ENCODE results near the gene PDZRN4. TPM values are rescaled to one million over a fixed set of nuclear protein-coding genes. Genes with fewer than 3 reads are reported as not detected.
"Not testable (repeated sequence)": the region's sequence is repeated elsewhere in the genome, so short reads cannot be mapped to it uniquely, and the experiment has no call there.

Gene PDZRN4
- total RNA-seq, 2 experiments from 2014 or later = not detected

- H3K4me1 Mint-ChIP-seq; H3K36me3 Mint-ChIP-seq (ENCODE audit: low read depth); CTCF ChIA-PET; H3K9me3 Mint-ChIP-seq; H3K4me3 Mint-ChIP-seq; DNase-seq; POLR2A ChIA-PET; H3K27ac Mint-ChIP-seq: not testable (repeated sequence)
- peaks cover 35% of the 10 kb centered on the region for H3K27me3 Mint-ChIP-seq
Measured at GRCh38 chr12:41191549-41191948, 3.4 kb downstream of the PDZRN4 start.

GRCh38 chr12:41193311-41193710 is 5.2 kb downstream of the PDZRN4 start:
- H3K4me3 Mint-ChIP-seq = no peak overlapping the region
- H3K27me3 Mint-ChIP-seq = peaks cover 19% of the 10 kb centered on the region
- H3K36me3 Mint-ChIP-seq (ENCODE audit: low read depth) = no peaks in the 10 kb centered on the region
- DNase-seq = no peak
- CTCF ChIA-PET = no interaction called here
- no peaks in the 10 kb centered on the region for H3K4me1 Mint-ChIP-seq
- POLR2A ChIA-PET = no interaction called here
- H3K27ac Mint-ChIP-seq = no peak overlapping the region
- H3K9me3 Mint-ChIP-seq = no peaks in the 10 kb centered on the region

GRCh38 chr12:41202051-41202450 is 13.9 kb downstream of the PDZRN4 start:
- Mint-ChIP-seq H3K4me3 (no peak overlapping the region), H3K36me3 (ENCODE audit: low read depth) (no peaks in the 10 kb centered on the region), H3K27me3 (no peaks in the 10 kb centered on the region), H3K27ac (no peak overlapping the region), H3K9me3 (no peaks in the 10 kb centered on the region), H3K4me1 (no peaks in the 10 kb centered on the region)
- DNase-seq = no peak
- CTCF ChIA-PET = no interaction called here
- POLR2A ChIA-PET = no interaction called here

GRCh38 chr12:41205070-41205709 is 17.1 kb downstream of the PDZRN4 start:
- H3K36me3 Mint-ChIP-seq (ENCODE audit: low read depth) = no peaks in the 10 kb centered on the region
- POLR2A ChIA-PET = no interaction called here
- no peaks in the 10 kb centered on the region for H3K27me3 Mint-ChIP-seq
- no peaks in the 10 kb centered on the region for H3K9me3 Mint-ChIP-seq
- H3K27ac Mint-ChIP-seq = no peak overlapping the region
- DNase-seq = no peak
- no peaks in the 10 kb centered on the region for H3K4me1 Mint-ChIP-seq
- H3K4me3 Mint-ChIP-seq = no peak overlapping the region
- CTCF ChIA-PET = no interaction called here

GRCh38 chr12:41206298-41206697 is 18.2 kb downstream of the PDZRN4 start:
- DNase-seq = no peak
- Mint-ChIP-seq H3K9me3 (no peaks in the 10 kb centered on the region), H3K27ac (no peak overlapping the region), H3K4me3 (no peak overlapping the region), H3K27me3 (no peaks in the 10 kb centered on the region), H3K36me3 (ENCODE audit: low read depth) (no peaks in the 10 kb centered on the region), H3K4me1 (no peaks in the 10 kb centered on the region)
- ChIA-PET CTCF (no interaction called here), POLR2A (no interaction called here)

GRCh38 chr12:41211448-41211847 is 23.3 kb downstream of the PDZRN4 start:
- ChIA-PET POLR2A (no interaction called here), CTCF (no interaction called here)
- H3K36me3 Mint-ChIP-seq (ENCODE audit: low read depth) = no peaks in the 10 kb centered on the region
- H3K27ac Mint-ChIP-seq = no peak overlapping the region
- no peaks in the 10 kb centered on the region for H3K27me3 Mint-ChIP-seq
- no peaks in the 10 kb centered on the region for H3K4me1 Mint-ChIP-seq
- no peak for DNase-seq
- H3K4me3 Mint-ChIP-seq = no peak overlapping the region
- no peaks in the 10 kb centered on the region for H3K9me3 Mint-ChIP-seq

- Mint-ChIP-seq H3K27me3 (no peaks in the 10 kb centered on the region), H3K9me3 (no peaks in the 10 kb centered on the region), H3K36me3 (ENCODE audit: low read depth) (no peaks in the 10 kb centered on the region), H3K27ac (no peak overlapping the region), H3K4me3 (no peak overlapping the region), H3K4me1 (no peaks in the 10 kb centered on the region)
- no peak for DNase-seq
- CTCF ChIA-PET = no interaction called here
- POLR2A ChIA-PET = no interaction called here
Measured at GRCh38 chr12:41212625-41213024, 24.5 kb downstream of the PDZRN4 start.

GRCh38 chr12:41213107-41213506 is 25.0 kb downstream of the PDZRN4 start:
- no peaks in the 10 kb centered on the region for H3K9me3 Mint-ChIP-seq
- no peak for DNase-seq
- no peak overlapping the region for H3K27ac Mint-ChIP-seq
- ChIA-PET CTCF (no interaction called here), POLR2A (no interaction called here)
- no peaks in the 10 kb centered on the region for H3K27me3 Mint-ChIP-seq
- no peaks in the 10 kb centered on the region for H3K36me3 Mint-ChIP-seq (ENCODE audit: low read depth)
- no peak overlapping the region for H3K4me3 Mint-ChIP-seq
- H3K4me1 Mint-ChIP-seq = no peaks in the 10 kb centered on the region

- H3K27me3 Mint-ChIP-seq = no peaks in the 10 kb centered on the region
Measured at GRCh38 chr12:41213648-41214047, 25.5 kb downstream of the PDZRN4 start.

GRCh38 chr12:41217727-41218126 is 29.6 kb downstream of the PDZRN4 start:
- Mint-ChIP-seq H3K27ac (no peak overlapping the region), H3K36me3 (ENCODE audit: low read depth) (no peaks in the 10 kb centered on the region), H3K9me3 (no peaks in the 10 kb centered on the region), H3K4me1 (no peaks in the 10 kb centered on the region), H3K4me3 (no peak overlapping the region), H3K27me3 (no peaks in the 10 kb centered on the region)
- POLR2A ChIA-PET = no interaction called here
- CTCF ChIA-PET = no interaction called here
- DNase-seq = no peak

More at GRCh38 chr12:41213648-41214047, 25.5 kb downstream of the PDZRN4 start:
- H3K4me3 Mint-ChIP-seq = no peak overlapping the region
- CTCF ChIA-PET = interaction anchor here (0.7 kb wide), 1 partner anchor 292 kb away, joined by 4 read pairs; no protein-coding TSS in a partner anchor
- H3K4me1 Mint-ChIP-seq = no peaks in the 10 kb centered on the region
- POLR2A ChIA-PET = no interaction called here
- H3K27ac Mint-ChIP-seq = no peak overlapping the region
- H3K9me3 Mint-ChIP-seq = no peaks in the 10 kb centered on the region
- no peak for DNase-seq
- H3K36me3 Mint-ChIP-seq (ENCODE audit: low read depth) = no peaks in the 10 kb centered on the region

GRCh38 chr12:41220931-41221330 is 32.8 kb downstream of the PDZRN4 start:
- ChIA-PET POLR2A (no interaction called here), CTCF (no interaction called here)
- H3K9me3 Mint-ChIP-seq = no peaks in the 10 kb centered on the region
- no peaks in the 10 kb centered on the region for H3K27me3 Mint-ChIP-seq
- H3K36me3 Mint-ChIP-seq (ENCODE audit: low read depth) = no peaks in the 10 kb centered on the region
- H3K4me3 Mint-ChIP-seq = no peak overlapping the region
- no peaks in the 10 kb centered on the region for H3K4me1 Mint-ChIP-seq
- H3K27ac Mint-ChIP-seq = no peak overlapping the region
- DNase-seq = no peak

- Mint-ChIP-seq H3K27ac (no peak overlapping the region), H3K9me3 (no peaks in the 10 kb centered on the region), H3K36me3 (ENCODE audit: low read depth) (no peaks in the 10 kb centered on the region), H3K4me1 (no peaks in the 10 kb centered on the region), H3K27me3 (no peaks in the 10 kb centered on the region), H3K4me3 (no peak overlapping the region)
- DNase-seq = no peak
- ChIA-PET POLR2A (no interaction called here), CTCF (no interaction called here)
Measured at GRCh38 chr12:41221491-41221890, 33.4 kb downstream of the PDZRN4 start.

GRCh38 chr12:41223600-41223999 is 35.5 kb downstream of the PDZRN4 start:
- Mint-ChIP-seq H3K36me3 (ENCODE audit: low read depth) (no peaks in the 10 kb centered on the region), H3K27ac (no peak overlapping the region), H3K9me3 (no peaks in the 10 kb centered on the region), H3K4me3 (no peak overlapping the region), H3K4me1 (no peaks in the 10 kb centered on the region), H3K27me3 (no peaks in the 10 kb centered on the region)
- ChIA-PET POLR2A (no interaction called here), CTCF (no interaction called here)
- no peak for DNase-seq

- Mint-ChIP-seq H3K9me3 (no peaks in the 10 kb centered on the region), H3K4me3 (no peak overlapping the region), H3K4me1 (no peaks in the 10 kb centered on the region), H3K27me3 (no peaks in the 10 kb centered on the region), H3K27ac (no peak overlapping the region), H3K36me3 (ENCODE audit: low read depth) (no peaks in the 10 kb centered on the region)
- no peak for DNase-seq
- CTCF ChIA-PET = no interaction called here
- POLR2A ChIA-PET = no interaction called here
Measured at GRCh38 chr12:41224066-41224465, 35.9 kb downstream of the PDZRN4 start.

- no peaks in the 10 kb centered on the region for H3K4me1 Mint-ChIP-seq
- no peak for DNase-seq
- CTCF ChIA-PET = no interaction called here
- no peak overlapping the region for H3K4me3 Mint-ChIP-seq
- no peaks in the 10 kb centered on the region for H3K27me3 Mint-ChIP-seq
- POLR2A ChIA-PET = no interaction called here
- H3K9me3 Mint-ChIP-seq = no peaks in the 10 kb centered on the region
- no peak overlapping the region for H3K27ac Mint-ChIP-seq
- no peaks in the 10 kb centered on the region for H3K36me3 Mint-ChIP-seq (ENCODE audit: low read depth)
Measured at GRCh38 chr12:41225179-41225578, 37.1 kb downstream of the PDZRN4 start.
